SK-N-SH (cell line): ENCODE data around the gene WWOX. TPM values are rescaled to one million over a fixed set of nuclear protein-coding genes. Genes with fewer than 3 reads are reported as not detected.

Experiments
- CTCF ChIA-PET: fragments of 300-600, 350-600 bp; formaldehyde crosslinking; extraction: SDS; loops from one replicate; lab custom pipeline; 2021; lab: Yijun Ruan, JAX
- POLR2A ChIA-PET: fragments of 350-600 bp; sonication (Branson Sonifier 250); formaldehyde crosslinking; extraction: SDS; loops from one replicate; lab custom pipeline; 2020; ENCODE audit warnings: antibody characterized with exemption, inconsistent platforms; lab: Yijun Ruan, JAX
- DNase-seq: peaks from one replicate; pipeline ENCODE4 v3.0.0; 2012
- H2AFZ ChIP-seq: fragments of 200-600 bp; sonication (generic); 2 replicates; pipeline ENCODE4 v1.8.1; 2016; ENCODE audit warnings: antibody characterized with exemption, mild to moderate bottlenecking, low read depth
- H3F3A ChIP-seq: fragments of 200-600 bp; sonication (generic); replicated peaks from 2 replicates; pipeline ENCODE3; 2016; ENCODE audit warnings: antibody characterized with exemption, mild to moderate bottlenecking; ENCODE audit not compliant: insufficient read depth
- H3K27ac ChIP-seq, 2 experiments: fragments of 200-500 bp in 1 of 2; fragments of 200-600 bp in 1 of 2; sonication (Bioruptor generic) in 1 of 2; sonication (generic), shearing (Covaris generic) in 1 of 2; 2 replicates each; pipeline versions ENCODE4 v1.5.1 to v1.6.1; 2014 to 2016; ENCODE audit warnings: low read depth in 2 of 2, inconsistent platforms in 1 of 2, low read length in 1 of 2, mild to moderate bottlenecking in 1 of 2, mixed read lengths in 1 of 2
- H3K27me3 ChIP-seq: fragments of 200-600 bp; sonication (generic), shearing (Covaris generic); 2 replicates; pipeline ENCODE4 v1.6.1; 2016; ENCODE audit warnings: mixed run types; ENCODE audit not compliant: insufficient read depth
- H3K36me3 ChIP-seq, 2 experiments: fragments of 200-500 bp in 1 of 2; fragments of 200-600 bp in 1 of 2; sonication (Bioruptor generic) in 1 of 2; sonication (generic) in 1 of 2; replicated peaks in 1 of 2; 2 replicates each; pipeline versions ENCODE3 to v1.5.1; 2014 to 2016; ENCODE audit warnings: low read length in 1 of 2, mild to moderate bottlenecking in 1 of 2; ENCODE audit not compliant: insufficient read depth in 2 of 2, control insufficient read depth in 1 of 2
- H3K4me1 ChIP-seq, 2 experiments: fragments of 200-500 bp in 1 of 2; fragments of 200-600 bp in 1 of 2; sonication (Bioruptor generic) in 1 of 2; sonication (generic), shearing (Covaris generic) in 1 of 2; 2 replicates each; pipeline versions ENCODE4 v1.5.1 to v1.6.1; 2014 to 2016; ENCODE audit warnings: low read depth in 1 of 2, low read length in 1 of 2, mixed run types in 1 of 2; ENCODE audit not compliant: insufficient read depth in 2 of 2, control insufficient read depth in 1 of 2
- H3K4me2 ChIP-seq: fragments of 200-600 bp; sonication (generic), shearing (Covaris generic); 2 replicates; pipeline ENCODE4 v1.6.1; 2017; ENCODE audit warnings: mixed run types
- H3K4me3 ChIP-seq, 2 experiments: fragments of 200-500 bp in 1 of 2; fragments of 200-600 bp in 1 of 2; sonication (Bioruptor generic) in 1 of 2; sonication (generic), shearing (Covaris generic) in 1 of 2; 2 replicates each; pipeline versions ENCODE4 v1.5.1 to v1.8.1; 2014 to 2016; ENCODE audit warnings: low read depth in 2 of 2, inconsistent platforms in 1 of 2, low read length in 1 of 2, mild to moderate bottlenecking in 1 of 2, mixed read lengths in 1 of 2, moderate library complexity in 1 of 2
- H3K79me2 ChIP-seq: fragments of 200-600 bp; sonication (generic); 2 replicates; pipeline ENCODE4 v1.8.1; 2017; ENCODE audit warnings: mild to moderate bottlenecking; ENCODE audit not compliant: insufficient read depth
- H3K9ac ChIP-seq: fragments of 200-600 bp; sonication (generic); 2 replicates; pipeline ENCODE4 v1.6.1; 2017; ENCODE audit warnings: mixed run types
- H3K9me2 ChIP-seq: fragments of 200-600 bp; sonication (generic); 2 replicates; pipeline ENCODE4 v1.6.1; 2017; ENCODE audit warnings: mixed run types
- H3K9me3 ChIP-seq: fragments of 200-600 bp; sonication (generic); 2 replicates; pipeline ENCODE4 v1.6.1; 2017; ENCODE audit warnings: mixed run types, mild to moderate bottlenecking, moderate library complexity
- H4K20me1 ChIP-seq: fragments of 200-600 bp; sonication (generic); 2 replicates; pipeline ENCODE4 v1.6.1; 2017; ENCODE audit warnings: mild to moderate bottlenecking, mixed run types; ENCODE audit not compliant: insufficient read depth
- CHD2 ChIP-seq: fragments of 150-350 bp; IDR thresholded peaks from 2 replicates; pipeline ENCODE4 v1.6.1; 2018; ENCODE audit warnings: low read length; ENCODE audit not compliant: partially characterized antibody
- GABPA ChIP-seq: IDR thresholded peaks from 2 replicates; pipeline ENCODE4 v1.4.0; 2012; ENCODE audit warnings: low read depth, mild to moderate bottlenecking
- NRF1 ChIP-seq: IDR thresholded peaks from 2 replicates; pipeline ENCODE4 v1.6.1; 2012; ENCODE audit warnings: low read depth, mild to moderate bottlenecking, low read length
- RFX5 ChIP-seq: IDR thresholded peaks from 2 replicates; pipeline ENCODE4 v1.6.1; 2012; ENCODE audit warnings: mild to moderate bottlenecking, improper control_type of control experiment, low read length
- TCF12 ChIP-seq: IDR thresholded peaks from 2 replicates; pipeline ENCODE4 v1.4.0; 2012
- USF2 ChIP-seq: fragments of 150-350 bp; IDR thresholded peaks from 2 replicates; pipeline ENCODE4 v1.6.1; 2017; ENCODE audit warnings: antibody characterized with exemption, low read length, low read depth, borderline replicate concordance
- YY1 ChIP-seq: IDR thresholded peaks from 2 replicates; pipeline ENCODE4 v1.4.0; 2012; ENCODE audit warnings: low read depth, mild to moderate bottlenecking
- ZBTB33 ChIP-seq: IDR thresholded peaks from 2 replicates; pipeline ENCODE4 v1.4.0; 2012; ENCODE audit warnings: low read depth, borderline replicate concordance
- WGBS: methylation state at CpG from one replicate; pipeline ENCODE4 v1.1.6; 2017; ENCODE audit warnings: low lambda C conversion rate; 5-methylcytosine and 5-hydroxymethylcytosine counted together
- polyA plus RNA-seq, 3 experiments: library from polyadenylated mRNA; depleted of rRNA; stranded (reverse); fragments of >200 nt; gene quantifications; 2 replicates each; pipeline ENCODE4 v1.2.3, GENCODE V29; 2012
- TF ChIP-seq, protein P1 (sequence below): fragments of 200-600 bp; sonication (generic); IDR thresholded peaks from 2 replicates; pipeline ENCODE4 v1.6.1; 2017; ENCODE audit warnings: antibody characterized with exemption, mild to moderate bottlenecking, moderate library complexity

WWOX gene
- polyA plus RNA-seq, 1 of the 3 experiments (the other 2 are of a cell fraction), result 10.8 TPM

DNA sequence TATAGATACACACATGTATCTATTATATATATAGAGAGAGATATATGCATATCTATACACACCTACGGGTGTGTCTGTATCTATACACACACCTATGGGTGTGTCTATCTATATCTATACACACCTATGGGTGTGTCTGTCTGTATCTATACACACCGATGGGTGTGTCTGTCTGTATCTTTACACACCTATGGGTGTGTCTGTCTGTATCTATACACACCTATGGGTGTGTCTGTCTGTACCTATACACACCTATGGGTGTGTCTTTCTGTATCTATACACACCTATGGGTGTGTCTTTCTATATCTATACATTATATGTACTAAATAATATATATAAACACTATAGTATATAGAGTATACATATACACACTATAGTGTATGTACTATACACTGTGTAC is 762.6 kb downstream of the WWOX start:
- Histone ChIP-seq H3K9ac (no peak overlapping the region), H3K27ac (no peak overlapping the region), H3K4me2 (no peak overlapping the region), H3K9me2 (no peaks in the 10 kb centered on the region), H3F3A (no peaks in the 10 kb centered on the region), H2AFZ (no peak overlapping the region), H3K27me3 (no peaks in the 10 kb centered on the region)
- ChIA-PET CTCF (no interaction called here), POLR2A (no interaction called here)
- WGBS, result 40% methylated on average over 2 of the region's 2 CpGs
- no peak for TF ChIP-seq ZBTB33
- no peak for TF ChIP-seq USF2
- no peak for TF ChIP-seq CHD2
- TF ChIP-seq NRF1, result no peak
- no peak for TF ChIP-seq TCF12
- TF ChIP-seq, protein P1, sequence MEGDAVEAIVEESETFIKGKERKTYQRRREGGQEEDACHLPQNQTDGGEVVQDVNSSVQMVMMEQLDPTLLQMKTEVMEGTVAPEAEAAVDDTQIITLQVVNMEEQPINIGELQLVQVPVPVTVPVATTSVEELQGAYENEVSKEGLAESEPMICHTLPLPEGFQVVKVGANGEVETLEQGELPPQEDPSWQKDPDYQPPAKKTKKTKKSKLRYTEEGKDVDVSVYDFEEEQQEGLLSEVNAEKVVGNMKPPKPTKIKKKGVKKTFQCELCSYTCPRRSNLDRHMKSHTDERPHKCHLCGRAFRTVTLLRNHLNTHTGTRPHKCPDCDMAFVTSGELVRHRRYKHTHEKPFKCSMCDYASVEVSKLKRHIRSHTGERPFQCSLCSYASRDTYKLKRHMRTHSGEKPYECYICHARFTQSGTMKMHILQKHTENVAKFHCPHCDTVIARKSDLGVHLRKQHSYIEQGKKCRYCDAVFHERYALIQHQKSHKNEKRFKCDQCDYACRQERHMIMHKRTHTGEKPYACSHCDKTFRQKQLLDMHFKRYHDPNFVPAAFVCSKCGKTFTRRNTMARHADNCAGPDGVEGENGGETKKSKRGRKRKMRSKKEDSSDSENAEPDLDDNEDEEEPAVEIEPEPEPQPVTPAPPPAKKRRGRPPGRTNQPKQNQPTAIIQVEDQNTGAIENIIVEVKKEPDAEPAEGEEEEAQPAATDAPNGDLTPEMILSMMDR, result no peak
- TF ChIP-seq GABPA, result no peak
- TF ChIP-seq, all 33 proteins: peak for 0
- Histone ChIP-seq H3K4me1 (no peaks in the 10 kb centered on the region), H3K4me3 (no peak overlapping the region), H4K20me1 (no peaks in the 10 kb centered on the region), H3K9me3 (0 out of 2 replicates have a peak, but pooled peaks cover 3% of the 10 kb centered on the region), H3K79me2 (no peaks in the 10 kb centered on the region), H3K36me3 (no peaks in the 10 kb centered on the region)
- DNase-seq, result no peak

DNA sequence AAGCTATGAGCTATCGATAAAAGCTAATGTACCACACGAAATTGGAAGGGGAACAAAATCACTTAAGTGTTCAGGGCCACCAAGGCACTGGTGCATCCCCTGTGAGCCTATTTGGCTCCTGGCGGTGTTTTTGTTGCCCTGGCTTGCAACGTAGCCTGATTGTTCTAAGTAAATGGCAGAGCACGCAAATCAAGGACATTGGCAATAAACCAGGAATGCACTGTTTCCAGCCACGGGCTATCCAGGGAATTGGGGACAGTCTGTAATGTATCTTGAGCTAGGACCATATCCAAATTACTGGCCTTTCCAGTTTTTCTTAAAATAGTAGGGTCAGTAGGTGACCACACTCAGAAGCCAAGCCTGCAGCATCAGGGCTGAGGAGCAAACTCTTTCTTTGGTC is 767.1 kb downstream of the WWOX start:
- Histone ChIP-seq H3K4me3 (no peak overlapping the region), H3F3A (no peaks in the 10 kb centered on the region), H2AFZ (no peak overlapping the region), H3K4me1 (no peaks in the 10 kb centered on the region), H3K36me3 (no peaks in the 10 kb centered on the region), H3K27ac (no peak overlapping the region), H3K27me3 (no peaks in the 10 kb centered on the region), H4K20me1 (no peaks in the 10 kb centered on the region), H3K9me2 (no peaks in the 10 kb centered on the region), H3K4me2 (no peak overlapping the region), H3K9me3 (no peaks in the 10 kb centered on the region), H3K9ac (no peak overlapping the region), H3K79me2 (no peaks in the 10 kb centered on the region)
- WGBS, result 41% methylated on average over 5 of the region's 6 CpGs
- CTCF ChIA-PET, result no interaction called here
- DNase-seq, result no peak
- no peak for TF ChIP-seq TCF12
- no peak for TF ChIP-seq RFX5
- no peak for TF ChIP-seq YY1
- POLR2A ChIA-PET, result no interaction called here
